ENCODE data around the gene ARFRP1. TPM values are rescaled to one million over a fixed set of nuclear protein-coding genes. Genes with fewer than 3 reads are reported as not detected.

Gene ARFRP1
- total and polyA plus RNA-seq, 2 of the 13 experiments (the other 11 are each of a cell fraction or from before 2014, with no cell fraction given), result 32.0 to 51.1 TPM

DNA sequence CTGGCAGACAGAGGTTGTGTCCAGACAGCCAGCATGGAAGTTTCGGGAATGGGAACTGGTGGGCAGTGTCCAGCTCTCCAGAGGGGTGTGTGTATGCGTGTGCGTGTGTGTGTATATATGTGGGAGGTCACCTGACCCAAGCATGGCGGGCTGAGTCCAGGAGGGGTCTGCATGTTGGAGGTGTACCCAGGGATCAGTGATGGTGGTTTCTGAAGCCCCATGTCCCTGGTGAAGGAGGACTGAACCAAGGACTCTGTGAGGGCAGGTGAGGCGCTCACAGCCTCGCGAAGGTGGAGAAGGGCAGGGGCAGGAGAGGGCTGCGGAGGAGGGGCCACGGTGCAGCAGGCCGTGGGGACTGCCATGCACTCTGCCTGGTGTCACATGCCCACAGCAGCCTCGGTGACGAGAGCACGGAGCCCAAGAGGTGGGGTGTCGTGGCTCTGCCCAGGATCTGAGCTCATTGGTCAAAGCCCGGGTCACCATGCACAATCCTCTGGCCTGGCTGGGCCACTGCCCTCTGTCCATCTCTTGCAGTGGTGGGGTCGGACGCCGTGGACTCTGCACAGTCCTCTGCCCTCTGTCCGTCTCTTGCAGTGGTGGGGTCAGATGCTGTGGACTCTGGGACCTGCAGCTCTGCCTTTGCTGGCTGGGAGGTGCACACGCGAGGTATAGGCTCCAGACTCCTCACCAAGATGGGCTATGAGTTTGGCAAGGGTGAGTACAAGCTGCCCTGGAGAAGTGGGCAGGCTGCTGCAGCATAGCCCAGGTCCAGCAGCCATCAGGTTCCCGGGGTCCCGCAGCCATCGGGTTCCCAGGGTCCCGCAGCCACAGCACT is 26.6 kb upstream of the ARFRP1 start (continued):
- TF ChIP-seq PAXIP1 (CRISPR knock-in tag; conservative IDR thresholded peaks at IDR 0.05) (peak; percentile 73; the same call in 1 of the 2 replicates), NR2F2 (IDR thresholded peaks at IDR 0.05; ENCODE audit: borderline replicate concordance, low read depth) (peak; percentile 88), KDM1A (CRISPR knock-in tag; IDR thresholded peaks at IDR 0.05) (no peak; the same call in 1 of the 2 replicates), HDAC1 (CRISPR knock-in tag; IDR thresholded peaks at IDR 0.05) (peak; percentile 91), POLR2AphosphoS5 (IDR thresholded peaks at IDR 0.05; ENCODE audit: low read depth, low read length) (peak; percentile 7; the same call in 1 of the 2 replicates), ZNF883 (CRISPR knock-in tag; IDR thresholded peaks at IDR 0.05; ENCODE audit: not compliant biosample characterization) (peak; percentile 63), TEAD2 (CRISPR knock-in tag; IDR thresholded peaks at IDR 0.05) (no peak), ZNF451 (CRISPR knock-in tag; IDR thresholded peaks at IDR 0.05) (no peak), KIAA2018 (CRISPR knock-in tag; IDR thresholded peaks at IDR 0.05; ENCODE audit: borderline replicate concordance) (no peak), RARG (CRISPR knock-in tag; IDR thresholded peaks at IDR 0.05; ENCODE audit: low read depth) (no peak), POGZ (CRISPR knock-in tag; IDR thresholded peaks at IDR 0.05) (0 out of 2 replicates have a peak, but pooled peaks have one; percentile 54), ZMYM3 (CRISPR knock-in tag; IDR thresholded peaks at IDR 0.05) (0 out of 2 replicates have a peak, but pooled peaks have one; percentile 28), HHEX (CRISPR knock-in tag; IDR thresholded peaks at IDR 0.05) (0 out of 2 replicates have a peak, but pooled peaks have one; percentile 24), TOE1 (CRISPR knock-in tag; IDR thresholded peaks at IDR 0.05) (no peak), ZKSCAN8 (CRISPR knock-in tag; IDR thresholded peaks at IDR 0.05; ENCODE audit: borderline replicate concordance) (no peak)
- TF ChIP-seq, protein P1, sequence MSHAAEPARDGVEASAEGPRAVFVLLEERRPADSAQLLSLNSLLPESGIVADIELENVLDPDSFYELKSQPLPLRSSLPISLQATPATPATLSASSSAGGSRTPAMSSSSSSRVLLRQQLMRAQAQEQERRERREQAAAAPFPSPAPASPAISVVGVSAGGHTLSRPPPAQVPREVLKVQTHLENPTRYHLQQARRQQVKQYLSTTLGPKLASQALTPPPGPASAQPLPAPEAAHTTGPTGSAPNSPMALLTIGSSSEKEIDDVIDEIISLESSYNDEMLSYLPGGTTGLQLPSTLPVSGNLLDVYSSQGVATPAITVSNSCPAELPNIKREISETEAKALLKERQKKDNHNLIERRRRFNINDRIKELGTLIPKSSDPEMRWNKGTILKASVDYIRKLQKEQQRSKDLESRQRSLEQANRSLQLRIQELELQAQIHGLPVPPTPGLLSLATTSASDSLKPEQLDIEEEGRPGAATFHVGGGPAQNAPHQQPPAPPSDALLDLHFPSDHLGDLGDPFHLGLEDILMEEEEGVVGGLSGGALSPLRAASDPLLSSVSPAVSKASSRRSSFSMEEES (CRISPR knock-in tag; IDR thresholded peaks at IDR 0.05), result no peak
